ENCODE data around the gene PPAN. TPM values are rescaled to one million over a fixed set of nuclear protein-coding genes. Genes with fewer than 3 reads are reported as not detected.

The PPAN gene
- total RNA-seq, 3 donors from 2014 or later = 36.4 to 42.0 (median 40.3) TPM

DNA sequence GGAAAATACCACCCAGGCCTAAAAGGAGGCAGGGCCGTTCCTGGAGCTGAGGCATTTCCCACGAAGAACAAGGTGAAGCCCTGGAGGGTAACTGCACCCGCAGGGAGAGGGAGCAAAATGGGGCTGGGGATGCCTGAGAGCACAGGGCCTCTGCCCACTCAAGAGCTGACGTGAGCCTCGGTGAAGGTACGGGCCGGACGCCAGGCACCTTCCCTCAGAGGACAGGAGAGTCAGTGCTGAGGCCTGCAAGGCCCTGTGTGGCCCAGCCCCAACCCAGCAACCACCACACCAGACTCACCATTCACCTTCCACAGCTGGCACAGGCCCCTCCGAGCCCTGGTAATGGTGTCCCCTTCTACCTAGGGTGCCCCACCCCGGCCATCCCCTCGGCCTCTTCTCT, 52.3 kb downstream of the PPAN start:
- Histone ChIP-seq H3K9me3 (no peaks in the 10 kb centered on the region), H3K36me3 (ENCODE audit: low read depth) (no peaks in the 10 kb centered on the region), H3K4me3 (no peak overlapping the region), H3K4me1 (ENCODE audit: low read depth) (no peaks in the 10 kb centered on the region)
- intact Hi-C loops (cut with DNase I, micrococcal nuclease) = no loop called here
- TF ChIP-seq, protein P1, sequence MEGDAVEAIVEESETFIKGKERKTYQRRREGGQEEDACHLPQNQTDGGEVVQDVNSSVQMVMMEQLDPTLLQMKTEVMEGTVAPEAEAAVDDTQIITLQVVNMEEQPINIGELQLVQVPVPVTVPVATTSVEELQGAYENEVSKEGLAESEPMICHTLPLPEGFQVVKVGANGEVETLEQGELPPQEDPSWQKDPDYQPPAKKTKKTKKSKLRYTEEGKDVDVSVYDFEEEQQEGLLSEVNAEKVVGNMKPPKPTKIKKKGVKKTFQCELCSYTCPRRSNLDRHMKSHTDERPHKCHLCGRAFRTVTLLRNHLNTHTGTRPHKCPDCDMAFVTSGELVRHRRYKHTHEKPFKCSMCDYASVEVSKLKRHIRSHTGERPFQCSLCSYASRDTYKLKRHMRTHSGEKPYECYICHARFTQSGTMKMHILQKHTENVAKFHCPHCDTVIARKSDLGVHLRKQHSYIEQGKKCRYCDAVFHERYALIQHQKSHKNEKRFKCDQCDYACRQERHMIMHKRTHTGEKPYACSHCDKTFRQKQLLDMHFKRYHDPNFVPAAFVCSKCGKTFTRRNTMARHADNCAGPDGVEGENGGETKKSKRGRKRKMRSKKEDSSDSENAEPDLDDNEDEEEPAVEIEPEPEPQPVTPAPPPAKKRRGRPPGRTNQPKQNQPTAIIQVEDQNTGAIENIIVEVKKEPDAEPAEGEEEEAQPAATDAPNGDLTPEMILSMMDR (IDR thresholded peaks at IDR 0.05) = no peak
- ATAC-seq (no peak), DNase-seq (peak in 1 of 3 donors; percentile 29)

DNA sequence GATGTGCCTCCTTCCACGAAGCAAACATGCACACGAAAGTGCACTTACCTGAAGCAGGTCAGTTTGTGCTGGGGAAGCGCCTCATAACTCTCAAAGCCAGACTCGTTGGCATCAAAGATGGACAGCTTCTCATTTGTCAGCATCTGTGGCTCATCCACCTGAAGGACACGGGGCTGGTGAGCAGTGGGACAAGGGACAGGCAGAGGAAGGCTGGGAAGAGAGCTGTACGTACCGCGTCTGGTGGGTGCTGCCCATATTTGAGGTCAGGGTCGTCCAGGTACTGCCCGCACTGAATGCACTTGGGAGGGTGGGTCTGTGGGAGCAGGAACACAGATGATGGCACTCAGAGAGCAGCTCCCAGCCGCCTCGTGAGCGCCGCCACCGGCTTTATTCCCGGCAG, 53.4 kb downstream of the PPAN start:
- no peak overlapping the region for H3K4me3 ChIP-seq
- H3K36me3 ChIP-seq (ENCODE audit: low read depth) = no peaks in the 10 kb centered on the region
- DNase-seq = no peak
- H3K9me3 ChIP-seq = no peaks in the 10 kb centered on the region
- ATAC-seq = no peak
- intact Hi-C loops (cut with DNase I, micrococcal nuclease) = no loop called here
- TF ChIP-seq, protein P1 (IDR thresholded peaks at IDR 0.05) = no peak
- no peaks in the 10 kb centered on the region for H3K4me1 ChIP-seq (ENCODE audit: low read depth)

Other genes starting within 250 kb of the PPAN start
- 1 to 10 TPM; 1.4 to 5.7 (median 1.9) TPM for gene OLFM2, start 169.8 kb upstream of the PPAN start, total RNA-seq
- 1 to 10 TPM; 1.9 to 7.2 (median 5.5) TPM for gene COL5A3, start 95.9 kb upstream of the PPAN start, total RNA-seq
- not detected for gene RDH8, start 92.9 kb upstream of the PPAN start, total RNA-seq
- 10 to 100 TPM; 26.9 to 41.5 (median 28.1) TPM for gene SHFL, start 20.0 kb upstream of the PPAN start, total RNA-seq
- gene ANGPTL6, start 3.7 kb upstream of the PPAN start, total RNA-seq = 1 to 10 TPM in 1 of 3 donors, under 1 TPM in 2; 0.32 to 1.2 (median 0.87) TPM
- 10 to 100 TPM; 14.1 to 18.5 (median 16.9) TPM for gene P2RY11, start 5.3 kb downstream of the PPAN start, total RNA-seq
- 100 to 1,000 TPM; 151 to 201 (median 152) TPM for gene EIF3G, start 13.5 kb downstream of the PPAN start, total RNA-seq
- 10 to 100 TPM; 41.1 to 55.6 (median 55.6) TPM for gene DNMT1, start 88.6 kb downstream of the PPAN start, total RNA-seq
- 1 to 10 TPM; 1.2 to 8.4 (median 6.5) TPM for gene S1PR2, start 125.0 kb downstream of the PPAN start, total RNA-seq
- 10 to 100 TPM; 47.5 to 65.5 (median 49.6) TPM for gene MRPL4, start 145.9 kb downstream of the PPAN start, total RNA-seq
- 10 to 100 TPM; 10.7 to 13.9 (median 13.4) TPM for gene ICAM1, start 164.8 kb downstream of the PPAN start, total RNA-seq
- under 1 TPM in 2 of 3 donors, not detected in 1; 0.24 to 0.32 TPM for gene ICAM4, start 180.6 kb downstream of the PPAN start, total RNA-seq
- gene ICAM5, start 183.6 kb downstream of the PPAN start, total RNA-seq = 1 to 10 TPM in 1 of 3 donors, under 1 TPM in 2; 0.69 to 1.4 (median 0.73) TPM
- gene ZGLP1, start 203.5 kb downstream of the PPAN start, total RNA-seq = 1 to 10 TPM; 2.5 to 4.0 (median 3.8) TPM
- 10 to 100 TPM in 1 of 3 donors, 1 to 10 TPM in 2; 7.9 to 15.1 (median 9.7) TPM for gene FDX2, start 209.7 kb downstream of the PPAN start, total RNA-seq
- gene RAVER1, start 227.2 kb downstream of the PPAN start, total RNA-seq = 10 to 100 TPM; 42.4 to 58.1 (median 49.6) TPM
- 10 to 100 TPM; 16.0 to 31.6 (median 28.0) TPM for gene ICAM3, start 233.3 kb downstream of the PPAN start, total RNA-seq